Ovary (tissue), 9 donors: Measurements from ENCODE around the gene STX8. TPM values are rescaled to one million over a fixed set of nuclear protein-coding genes. Genes with fewer than 3 reads are reported as not detected.

ENCODE experiments used
- DNase-seq, 5 donors: peaks; one replicate each; pipeline ENCODE4 v3.0.0-alpha.2; 2019 to 2020
- H3K27ac ChIP-seq, 2 donors: fragments of 200-600 bp; one replicate each; pipeline versions ENCODE4 v1.5.1 to v1.8.0; 2019 to 2022
- H3K27me3 ChIP-seq: fragments of 200-600 bp; one replicate; pipeline ENCODE4 v1.8.0; 2022
- H3K36me3 ChIP-seq: fragments of 200-600 bp; sonication (generic); one replicate; pipeline ENCODE4 v1.5.1; 2019
- H3K4me1 ChIP-seq: one replicate; pipeline ENCODE4 v1.8.1; 2013; ENCODE audit warnings: mild to moderate bottlenecking, moderate library complexity; ENCODE audit not compliant: insufficient read depth
- H3K4me3 ChIP-seq: fragments of 200-600 bp; sonication (generic); one replicate; pipeline ENCODE4 v1.5.1; 2017
- H3K9me3 ChIP-seq, 2 donors: fragments of 200-600 bp in 1 of 2; sonication (generic) in 1 of 2; one replicate each; pipeline versions ENCODE4 v1.5.1 to v1.8.1; 2013 to 2019; ENCODE audit warnings: mild to moderate bottlenecking in 1 of 2, moderate library complexity in 1 of 2
- EP300 ChIP-seq: sonication (generic); formaldehyde crosslinking; IDR thresholded peaks from one replicate; pipeline ENCODE4 v1.6.1; 2017; ENCODE audit warnings: antibody characterized with exemption
- POLR2A ChIP-seq: fragments of 450-650 bp; IDR thresholded peaks from one replicate; pipeline ENCODE4 v1.6.1; 2017; ENCODE audit warnings: antibody characterized with exemption, mild to moderate bottlenecking, moderate library complexity
- WGBS, 3 donors: extraction: QIAGEN DNeasy Blood & Tissue Kit in 1 of 3; methylation state at CpG; one replicate each; pipeline versions ENCODE4 v1.1.5 to v1.1.7; 2013 to 2017; 5-methylcytosine and 5-hydroxymethylcytosine counted together
- intact Hi-C, 4 donors: fragments of 100-400 bp; cut with DNase I; formaldehyde crosslinking; loops; one replicate each; pipeline versions ENCODE4 v1.11.0 to v1.15.1; 2022 to 2023
- polyA plus RNA-seq, 2 donors: library from polyadenylated mRNA; stranded (reverse); fragments of 200-250 nt in 1 of 2; fragments of 350-450 nt in 1 of 2; fragmentation: Illumina TruSeq in 1 of 2; extraction: RNeasy Lipid Tissue Mini Kit (QIAGEN cat#74804) in 1 of 2; gene quantifications; one replicate each; pipeline ENCODE4 v1.2.3, GENCODE V29; 2013 to 2014
- total RNA-seq, 7 donors: library from RNA; depleted of rRNA in 2 of 7; stranded (reverse); fragments of >200 nt in 2 of 7; fragmentation: NEBNext Ultra II Directional in 3 of 7; extraction: Animal tissue kit (Norgen Biotek cat#: 25700) in 3 of 7; gene quantifications; one replicate each; pipeline versions ENCODE4 v1.1.0 to v1.2.4, GENCODE V29; 2016 to 2023
- TF ChIP-seq, protein P1 (sequence below), 3 donors: fragments of 450-650 bp in 2 of 3; fragments of 200-600 bp in 1 of 3; IDR thresholded peaks; one replicate each; pipeline versions ENCODE4 v1.5.1 to v1.8.0; 2016 to 2022; ENCODE audit warnings: antibody characterized with exemption in 3 of 3, mild to moderate bottlenecking in 1 of 3
- donor health status: DM: no; HTN: no; CAD: no; lungs with moderate emphysema.
- donor health status: DM: no; HTN: no; CAD: no.
- donor health status: Bipolar disorder and iron deficiency.
- donor health status: DM: yes; HTN: yes; CAD: no.
- donor health status: DM: no; HTN: no; CAD: no.
- donor health status: DM: yes; HTN: yes; CAD: no.

The STX8 gene
- total and polyA plus RNA-seq, 9 donors = 37.6 to 112 (median 53.8) TPM

DNA sequence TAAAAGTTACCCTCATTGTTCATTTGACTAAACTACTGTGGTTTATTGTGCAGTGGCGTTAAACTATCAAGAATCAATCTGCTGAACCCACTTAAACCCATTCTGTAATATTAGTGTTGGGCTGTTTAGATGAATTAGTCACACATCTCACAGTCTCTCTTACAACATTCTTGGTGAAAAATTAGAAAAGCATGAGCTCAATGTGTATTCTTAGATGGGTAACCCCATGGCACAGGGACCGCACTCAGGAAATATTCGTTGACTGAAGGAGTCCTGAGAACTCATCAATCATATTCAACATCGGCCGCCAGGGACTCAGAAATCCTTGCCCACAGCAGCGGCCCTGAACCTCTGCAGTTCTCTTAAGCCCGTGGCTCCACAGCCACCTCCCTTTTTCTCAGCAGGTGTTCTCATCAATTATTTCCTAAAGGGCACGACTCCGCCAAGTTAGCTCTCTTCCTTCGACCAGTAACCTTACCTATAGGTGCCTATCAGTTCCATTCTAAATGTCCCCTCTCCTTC is 155.6 kb downstream of the STX8 start:
- Histone ChIP-seq H3K4me1 (no peaks in the 10 kb centered on the region), H3K27me3 (no peaks in the 10 kb centered on the region), H3K27ac (no peak overlapping the region), H3K4me3 (no peak overlapping the region), H3K36me3 (no peaks in the 10 kb centered on the region), H3K9me3 (no peaks in the 10 kb centered on the region)
- TF ChIP-seq, protein P1, sequence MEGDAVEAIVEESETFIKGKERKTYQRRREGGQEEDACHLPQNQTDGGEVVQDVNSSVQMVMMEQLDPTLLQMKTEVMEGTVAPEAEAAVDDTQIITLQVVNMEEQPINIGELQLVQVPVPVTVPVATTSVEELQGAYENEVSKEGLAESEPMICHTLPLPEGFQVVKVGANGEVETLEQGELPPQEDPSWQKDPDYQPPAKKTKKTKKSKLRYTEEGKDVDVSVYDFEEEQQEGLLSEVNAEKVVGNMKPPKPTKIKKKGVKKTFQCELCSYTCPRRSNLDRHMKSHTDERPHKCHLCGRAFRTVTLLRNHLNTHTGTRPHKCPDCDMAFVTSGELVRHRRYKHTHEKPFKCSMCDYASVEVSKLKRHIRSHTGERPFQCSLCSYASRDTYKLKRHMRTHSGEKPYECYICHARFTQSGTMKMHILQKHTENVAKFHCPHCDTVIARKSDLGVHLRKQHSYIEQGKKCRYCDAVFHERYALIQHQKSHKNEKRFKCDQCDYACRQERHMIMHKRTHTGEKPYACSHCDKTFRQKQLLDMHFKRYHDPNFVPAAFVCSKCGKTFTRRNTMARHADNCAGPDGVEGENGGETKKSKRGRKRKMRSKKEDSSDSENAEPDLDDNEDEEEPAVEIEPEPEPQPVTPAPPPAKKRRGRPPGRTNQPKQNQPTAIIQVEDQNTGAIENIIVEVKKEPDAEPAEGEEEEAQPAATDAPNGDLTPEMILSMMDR (IDR thresholded peaks at IDR 0.05) = no peak
- no peak for DNase-seq
- 94 to 96% (median 95%) methylated on average over 10 of the region's 10 CpGs for WGBS, 3 donors
- intact Hi-C loops = no loop called here

DNA sequence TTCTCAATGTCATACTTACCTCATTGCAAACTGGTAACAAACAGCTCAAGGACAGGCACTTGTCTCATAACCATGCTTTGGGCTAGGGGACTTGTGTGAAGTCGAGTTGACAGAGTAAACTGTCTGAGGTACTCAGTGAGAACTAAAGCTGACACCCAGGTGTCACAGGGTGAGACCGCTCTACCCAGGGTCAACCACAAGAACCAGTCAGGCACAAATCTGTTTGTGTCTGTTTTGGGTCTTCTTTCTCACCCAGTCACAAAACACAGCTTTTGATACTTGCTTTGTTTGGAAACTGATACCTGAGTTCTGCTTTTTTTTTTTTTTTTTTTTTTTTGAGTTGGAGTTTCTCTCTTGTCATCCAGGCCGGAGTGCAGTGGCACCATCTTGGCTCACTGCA is 161.1 kb downstream of the STX8 start:
- no peak overlapping the region for H3K27ac ChIP-seq
- 87 to 95% (median 92%) methylated on average over 3 of the region's 3 CpGs for WGBS, 3 donors
- no peaks in the 10 kb centered on the region for H3K36me3 ChIP-seq
- intact Hi-C loops = no loop called here
- no peak for DNase-seq
- no peak overlapping the region for H3K4me3 ChIP-seq
- no peaks in the 10 kb centered on the region for H3K4me1 ChIP-seq
- TF ChIP-seq EP300 = no peak
- TF ChIP-seq, protein P1 (IDR thresholded peaks at IDR 0.05) = no peak
- no peak for TF ChIP-seq POLR2A
- no peaks in the 10 kb centered on the region for H3K9me3 ChIP-seq
- H3K27me3 ChIP-seq = no peaks in the 10 kb centered on the region

DNA sequence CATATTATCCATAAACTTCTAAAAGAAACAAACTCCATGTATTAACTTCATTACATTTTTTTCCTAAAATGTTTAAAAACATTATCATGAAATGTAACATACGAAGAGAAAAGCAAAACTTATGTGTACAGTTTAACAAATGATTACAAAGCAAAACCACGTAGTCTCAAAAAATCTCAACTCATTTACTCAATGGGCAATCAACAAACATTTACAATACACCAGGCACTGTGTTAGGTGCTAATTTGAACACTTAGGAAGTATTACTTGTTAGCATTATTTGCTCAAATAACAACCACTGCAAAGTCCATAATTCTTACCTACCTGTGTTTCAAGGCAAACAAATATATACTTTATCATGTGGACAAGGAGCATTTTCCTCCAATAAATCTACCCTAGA is 164.9 kb downstream of the STX8 start:
- Histone ChIP-seq H3K4me3 (no peak overlapping the region), H3K4me1 (no peaks in the 10 kb centered on the region), H3K9me3 (no peaks in the 10 kb centered on the region), H3K27ac (no peak overlapping the region), H3K36me3 (no peaks in the 10 kb centered on the region), H3K27me3 (no peaks in the 10 kb centered on the region)
- no peak for DNase-seq
- no peak for TF ChIP-seq EP300
- no peak for TF ChIP-seq POLR2A
- TF ChIP-seq, protein P1 (IDR thresholded peaks at IDR 0.05) = no peak
- intact Hi-C loops = no loop called here
- WGBS, 3 donors = 27 to 63% (median 48%) methylated on average over 2 of the region's 2 CpGs

DNA sequence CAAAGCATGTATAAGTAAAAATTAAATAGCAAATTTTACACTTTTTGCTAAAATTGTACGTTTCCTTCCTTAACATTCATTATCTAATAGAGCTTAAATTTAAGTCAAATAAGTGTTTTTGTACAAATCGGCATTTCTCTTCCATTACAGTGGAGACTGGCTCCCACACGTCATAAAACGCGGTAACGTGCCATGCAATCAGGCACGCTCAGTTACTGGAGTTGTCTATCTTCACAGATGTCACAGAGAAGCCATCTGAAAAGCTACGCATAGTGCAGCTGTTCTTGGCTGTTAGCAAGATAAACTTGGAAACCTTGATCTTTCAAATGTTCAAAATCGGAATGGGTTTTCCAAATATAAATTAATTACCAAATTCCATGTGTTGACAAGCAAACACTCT is 165.3 kb downstream of the STX8 start:
- TF ChIP-seq EP300 (no peak), POLR2A (no peak)
- TF ChIP-seq, protein P1 (IDR thresholded peaks at IDR 0.05) = no peak
- Histone ChIP-seq H3K27me3 (no peaks in the 10 kb centered on the region), H3K27ac (no peak overlapping the region), H3K4me1 (no peaks in the 10 kb centered on the region), H3K9me3 (no peaks in the 10 kb centered on the region), H3K4me3 (no peak overlapping the region), H3K36me3 (no peaks in the 10 kb centered on the region)
- no peak for DNase-seq
- intact Hi-C loops = no loop called here
- 16 to 35% (median 27%) methylated on average over 9 of the region's 9 CpGs for WGBS, 3 donors

DNA sequence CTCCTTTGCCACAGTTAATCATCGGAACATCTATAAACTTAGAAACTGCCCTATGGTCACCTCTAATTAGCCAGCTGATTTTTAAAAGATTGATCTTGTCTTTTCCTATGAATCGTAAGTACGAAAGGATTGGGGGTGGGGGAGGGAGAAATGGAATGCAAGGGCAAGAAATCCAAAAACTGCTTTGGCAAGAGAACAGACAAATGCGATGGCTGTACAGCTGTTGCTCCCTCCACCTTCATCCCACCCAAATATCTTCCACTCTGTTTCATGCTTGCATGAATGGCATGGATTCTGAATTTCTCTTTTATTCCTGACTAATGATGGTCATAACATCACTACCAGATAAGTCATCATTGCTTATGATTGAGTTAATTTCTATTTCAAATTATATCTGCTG is 165.7 kb downstream of the STX8 start:
- no peak overlapping the region for H3K4me3 ChIP-seq
- no peaks in the 10 kb centered on the region for H3K9me3 ChIP-seq
- no peaks in the 10 kb centered on the region for H3K4me1 ChIP-seq
- no peak for DNase-seq
- 4 to 5% (median 5%) methylated on average over 4 of the region's 4 CpGs for WGBS, 3 donors
- no peak overlapping the region for H3K27ac ChIP-seq
- H3K27me3 ChIP-seq = no peaks in the 10 kb centered on the region
- H3K36me3 ChIP-seq = no peaks in the 10 kb centered on the region
- intact Hi-C loops = no loop called here
- TF ChIP-seq, protein P1 (IDR thresholded peaks at IDR 0.05) = no peak
- TF ChIP-seq EP300 = no peak
- no peak for TF ChIP-seq POLR2A
